ENCODE data around the gene RAX2. TPM values are rescaled to one million over a fixed set of nuclear protein-coding genes. Genes with fewer than 3 reads are reported as not detected.
A peak's percentile ranks its signal among the peaks of the same experiment; 100 is the strongest.

RAX2 gene
- total RNA-seq, 1 experiment from 2014 or later, result not detected

- CTCF ChIA-PET, result interaction anchor here (0.6 to 2.4 kb wide), 13 partner anchors 16 to 446 kb away, joined by 3 to 20 read pairs (median 3); no protein-coding TSS in a partner anchor
- TF ChIP-seq ZBTB33 (IDR thresholded peaks at IDR 0.05; ENCODE audit: extremely low read depth, insufficient replicate concordance, low read length) (no peak), ATF3 (IDR thresholded peaks at IDR 0.05) (no peak), ZNF274 (IDR thresholded peaks at IDR 0.05; ENCODE audit: low read depth, low read length) (no peak), TCF7L2 (IDR thresholded peaks at IDR 0.05; ENCODE audit: borderline replicate concordance, extremely low read depth, insufficient read depth, insufficient read length) (peak; percentile 75), SIN3A (IDR thresholded peaks at IDR 0.05; ENCODE audit: low read depth) (no peak), FOSL1 (IDR thresholded peaks at IDR 0.05; ENCODE audit: low read depth) (no peak), RAD21 (IDR thresholded peaks at IDR 0.05; ENCODE audit: low read depth) (no peak), ZFX (IDR thresholded peaks at IDR 0.05) (0 out of 2 replicates have a peak, but pooled peaks have one; percentile 11), CBX3 (IDR thresholded peaks at IDR 0.05; ENCODE audit: low read depth) (no peak), EZH2phosphoT487 (IDR thresholded peaks at IDR 0.05; ENCODE audit: borderline replicate concordance) (no peak), CEBPB (IDR thresholded peaks at IDR 0.05; ENCODE audit: low read depth) (no peak), JUND (IDR thresholded peaks at IDR 0.05) (no peak), CTCF (IDR thresholded peaks at IDR 0.05 in 2 of 3, conservative IDR thresholded peaks at IDR 0.05 in 1 of 3; ENCODE audit: borderline replicate concordance in 1 of 3, insufficient read depth in 1 of 3, low read depth in 2 of 3, low read length in 2 of 3) (no peak), SRF (IDR thresholded peaks at IDR 0.05; ENCODE audit: low read depth) (no peak), ELF1 (IDR thresholded peaks at IDR 0.05; ENCODE audit: borderline replicate concordance, low read depth) (no peak; the same call in 1 of the 2 replicates)
- TF ChIP-seq, protein P1, sequence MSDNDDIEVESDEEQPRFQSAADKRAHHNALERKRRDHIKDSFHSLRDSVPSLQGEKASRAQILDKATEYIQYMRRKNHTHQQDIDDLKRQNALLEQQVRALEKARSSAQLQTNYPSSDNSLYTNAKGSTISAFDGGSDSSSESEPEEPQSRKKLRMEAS (IDR thresholded peaks at IDR 0.05), result peak; percentile 75
- TF ChIP-seq, protein P2, sequence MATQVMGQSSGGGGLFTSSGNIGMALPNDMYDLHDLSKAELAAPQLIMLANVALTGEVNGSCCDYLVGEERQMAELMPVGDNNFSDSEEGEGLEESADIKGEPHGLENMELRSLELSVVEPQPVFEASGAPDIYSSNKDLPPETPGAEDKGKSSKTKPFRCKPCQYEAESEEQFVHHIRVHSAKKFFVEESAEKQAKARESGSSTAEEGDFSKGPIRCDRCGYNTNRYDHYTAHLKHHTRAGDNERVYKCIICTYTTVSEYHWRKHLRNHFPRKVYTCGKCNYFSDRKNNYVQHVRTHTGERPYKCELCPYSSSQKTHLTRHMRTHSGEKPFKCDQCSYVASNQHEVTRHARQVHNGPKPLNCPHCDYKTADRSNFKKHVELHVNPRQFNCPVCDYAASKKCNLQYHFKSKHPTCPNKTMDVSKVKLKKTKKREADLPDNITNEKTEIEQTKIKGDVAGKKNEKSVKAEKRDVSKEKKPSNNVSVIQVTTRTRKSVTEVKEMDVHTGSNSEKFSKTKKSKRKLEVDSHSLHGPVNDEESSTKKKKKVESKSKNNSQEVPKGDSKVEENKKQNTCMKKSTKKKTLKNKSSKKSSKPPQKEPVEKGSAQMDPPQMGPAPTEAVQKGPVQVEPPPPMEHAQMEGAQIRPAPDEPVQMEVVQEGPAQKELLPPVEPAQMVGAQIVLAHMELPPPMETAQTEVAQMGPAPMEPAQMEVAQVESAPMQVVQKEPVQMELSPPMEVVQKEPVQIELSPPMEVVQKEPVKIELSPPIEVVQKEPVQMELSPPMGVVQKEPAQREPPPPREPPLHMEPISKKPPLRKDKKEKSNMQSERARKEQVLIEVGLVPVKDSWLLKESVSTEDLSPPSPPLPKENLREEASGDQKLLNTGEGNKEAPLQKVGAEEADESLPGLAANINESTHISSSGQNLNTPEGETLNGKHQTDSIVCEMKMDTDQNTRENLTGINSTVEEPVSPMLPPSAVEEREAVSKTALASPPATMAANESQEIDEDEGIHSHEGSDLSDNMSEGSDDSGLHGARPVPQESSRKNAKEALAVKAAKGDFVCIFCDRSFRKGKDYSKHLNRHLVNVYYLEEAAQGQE (IDR thresholded peaks at IDR 0.05; ENCODE audit: low read depth), result no peak
These were observed 9.2 kb downstream of the RAX2 start, which contains the start of gene MRPL54 for GRCh38 chr19:3762501-3763459. Gene MRPL54 (plus strand): TSS chr19:3762682. CDS start chr19:3762701, 19 bp downstream.

More at GRCh38 chr19:3762501-3763459, 9.2 kb downstream of the RAX2 start, which contains the start of gene MRPL54:
- Histone ChIP-seq H2AFZ (ENCODE audit: low read depth, low read length, poor library complexity, severe bottlenecking) (peak within 1 kb of the TSS; percentile 62), H3K27me3 (ENCODE audit: insufficient read depth, low read length) (no peaks in the 10 kb centered on the region), H3K36me3 (ENCODE audit: control insufficient read depth in 1 of 2, insufficient read depth in 2 of 2, low read length in 2 of 2) (peaks cover 2 to 14% of the 10 kb centered on the region in 2 experiments; a peak in 2 of 4 replicates), H3K4me2 (ENCODE audit: low read length) (peak within 1 kb of the TSS; percentile 86), H4K20me1 (ENCODE audit: insufficient read depth) (no peaks in the 10 kb centered on the region), H3K9ac (ENCODE audit: low read length) (peak within 1 kb of the TSS; percentile 85), H3K9me2 (ENCODE audit: insufficient read depth) (no peaks in the 10 kb centered on the region), H3K9me3 (ENCODE audit: control insufficient read depth in 1 of 2, insufficient read depth in 1 of 2, low read depth in 1 of 2, low read length in 2 of 2) (no peaks in the 10 kb centered on the region), H3K4me1 (ENCODE audit: control insufficient read depth in 1 of 2, insufficient read depth in 2 of 2, low read length in 2 of 2) (peaks cover 6 to 14% of the 10 kb centered on the region in 2 experiments; a peak in 2 of 4 replicates), H3K27ac (ENCODE audit: low read depth, low read length) (peak within 1 kb of the TSS; percentile 93), H3K4me3 (replicated peaks in 1 of 2; ENCODE audit: low read depth in 1 of 2, low read length in 2 of 2) (peak within 1 kb of the TSS; percentile 77 to 99), H3K79me2 (ENCODE audit: insufficient read depth, low read length) (peaks cover 32% of the 10 kb centered on the region)
- intact Hi-C loops (cut with micrococcal nuclease), result loop anchor here (1.0 to 5.0 kb wide), 2 partner anchors 34 to 60 kb away; no protein-coding TSS in a partner anchor
- DNase-seq (ENCODE audit: low read depth, low spot score), result peak; percentile 98
- BruUV-seq (replicated peaks), result TSS peak; percentile 96
- POLR2A ChIA-PET, result interaction anchor here (0.8 to 2.2 kb wide), 18 partner anchors 10 to 487 kb away, joined by 3 to 10 read pairs (median 5); partner anchors contain the start of genes EEF2 and TJP3
- peak; percentile 88 for ATAC-seq
- RAD21 ChIA-PET (ENCODE audit: low non-redundant PET in 1 of 2, low total read pairs in 2 of 2, uncharacterized antibody in 2 of 2, unreplicated experiment in 2 of 2), result interaction anchor here in 1 of 2 experiments (0.6 to 1.0 kb wide), 2 partner anchors 54 to 86 kb away, joined by 3 read pairs; no protein-coding TSS in a partner anchor

All from HCT116 (cell line).